HepG2 (cell line): Measurements from ENCODE around the gene SBNO1. TPM values are rescaled to one million over a fixed set of nuclear protein-coding genes. Genes with fewer than 3 reads are reported as not detected.

Source experiments
- ATAC-seq: fragments of 200-7000 bp; cut with Tn5 transposase; 3 replicates; pipeline ENCODE4 v1.9.1; 2020; ENCODE audit warnings: mild to moderate bottlenecking, moderate library complexity
- Bru-seq: library from RNA; stranded (reverse); fragments of 400-500 nt; gene quantifications from one replicate; lab custom pipeline; 2021; lab: Mats Ljungman, UMichigan
- BruChase-seq, 2 experiments: library from RNA; stranded (reverse); fragments of 400-500 nt; gene quantifications; one replicate each; lab custom pipeline; 2021; lab: Mats Ljungman, UMichigan
- BruUV-seq: library from RNA; stranded (reverse); fragments of 400-500 nt; replicated peaks from 2 replicates; lab custom pipeline; 2021; lab: Mats Ljungman, UMichigan
- CTCF ChIA-PET: fragments of 300-600 bp; formaldehyde crosslinking; extraction: SDS; loops from one replicate; lab custom pipeline; 2021; ENCODE audit warnings: low total read pairs, inconsistent platforms, low intra/inter-chr PET ratio; lab: Yijun Ruan, JAX
- POLR2A ChIA-PET: fragments of 350-600 bp; sonication (Branson Sonifier 250); formaldehyde crosslinking; loops from one replicate; lab custom pipeline; 2020; ENCODE audit warnings: antibody characterized with exemption, inconsistent platforms; lab: Yijun Ruan, JAX
- DNase-seq: peaks from one replicate; pipeline ENCODE4 v3.0.0-alpha.2; 2015; ENCODE audit warnings: low spot score
- FAIRE-seq: peaks from 3 replicates; lab custom pipeline; 2011; peaks lifted over from hg19 to GRCh38; lab: Jason Lieb, UNC
- H2AFZ ChIP-seq: one replicate; pipeline ENCODE4 v1.6.1; 2011; ENCODE audit warnings: low read length, inconsistent platforms
- H3K27ac ChIP-seq: fragments of 300-600 bp; 3 replicates; pipeline ENCODE4 v1.8.0; 2011; ENCODE audit warnings: mixed run types, mild to moderate bottlenecking, mixed read lengths, low read length, inconsistent platforms; ENCODE audit not compliant: insufficient read depth; ENCODE audit errors: extremely low read length
- H3K27me3 ChIP-seq, 2 experiments: fragments of 200-600 bp in 1 of 2; 2 replicates in 1 of 2; 3 replicates in 1 of 2; pipeline versions ENCODE4 v1.6.0 to v1.8.0; 2011; ENCODE audit warnings: low read length in 2 of 2, mild to moderate bottlenecking in 2 of 2, moderate library complexity in 2 of 2, inconsistent platforms in 1 of 2; ENCODE audit not compliant: insufficient read depth in 2 of 2, control insufficient read depth in 1 of 2
- H3K36me3 ChIP-seq, 2 experiments: fragments of 200-600 bp in 1 of 2; replicated peaks in 1 of 2; 2 replicates in 1 of 2; 3 replicates in 1 of 2; pipeline versions ENCODE4 v1.5.1 to v1.8.0; 2011; ENCODE audit warnings: low read length in 2 of 2, inconsistent platforms in 1 of 2; ENCODE audit not compliant: insufficient read depth in 2 of 2, control insufficient read depth in 1 of 2
- H3K4me1 ChIP-seq: 2 replicates; pipeline ENCODE4 v1.5.1; 2012; ENCODE audit warnings: low read length, inconsistent platforms; ENCODE audit not compliant: insufficient read depth
- H3K4me2 ChIP-seq: 2 replicates; pipeline ENCODE4 v1.6.0; 2011; ENCODE audit warnings: low read depth, low read length, inconsistent platforms
- H3K4me3 ChIP-seq, 3 experiments: fragments of 200-600 bp in 1 of 3; sonication (generic), shearing (Covaris generic) in 1 of 3; replicated peaks in 1 of 3; 2 replicates each; pipeline ENCODE4 v1.5.1; 2011 to 2016; ENCODE audit warnings: low read length in 3 of 3, inconsistent platforms in 2 of 3, low read depth in 2 of 3, mild to moderate bottlenecking in 2 of 3, control low read depth in 1 of 3, mixed read lengths in 1 of 3; ENCODE audit not compliant: insufficient read depth in 1 of 3
- H3K79me2 ChIP-seq: one replicate; pipeline ENCODE4 v1.6.1; 2011; ENCODE audit warnings: low read length, inconsistent platforms; ENCODE audit not compliant: insufficient read depth
- H3K9ac ChIP-seq: 2 replicates; pipeline ENCODE4 v1.6.0; 2011; ENCODE audit warnings: mild to moderate bottlenecking, low read depth, low read length, inconsistent platforms; ENCODE audit not compliant: insufficient read depth
- H3K9me3 ChIP-seq: 2 replicates; pipeline ENCODE4 v1.5.1; 2012; ENCODE audit warnings: mild to moderate bottlenecking, low read length
- H4K20me1 ChIP-seq: 2 replicates; pipeline ENCODE4 v1.6.0; 2011; ENCODE audit warnings: inconsistent platforms, mild to moderate bottlenecking, low read length, moderate library complexity; ENCODE audit not compliant: insufficient read depth
- CENPBD1 ChIP-seq: sonication (generic); formaldehyde crosslinking; IDR thresholded peaks from 2 replicates; pipeline ENCODE4 v1.8.0; 2022; ENCODE audit warnings: missing genetic modification reagents, low read depth, mild to moderate bottlenecking, borderline replicate concordance
- EP300 ChIP-seq, 3 experiments: sonication (generic) in 1 of 3; formaldehyde crosslinking in 1 of 3; IDR thresholded peaks; 2 replicates each; pipeline versions ENCODE4 v1.5.1 to v1.6.1; 2011 to 2020; ENCODE audit warnings: low read depth in 2 of 3, low read length in 2 of 3, borderline replicate concordance in 1 of 3, improper control_type of control experiment in 1 of 3, mild to moderate bottlenecking in 1 of 3, missing genetic modification reagents in 1 of 3, moderate library complexity in 1 of 3
- IKZF4 ChIP-seq: sonication (generic); formaldehyde crosslinking; IDR thresholded peaks from 2 replicates; pipeline ENCODE4 v1.5.1; 2020; ENCODE audit warnings: borderline replicate concordance, mild to moderate bottlenecking, low read depth, missing genetic modification reagents; ENCODE audit errors: not compliant biosample characterization
- JUND ChIP-seq: sonication (generic); formaldehyde crosslinking; IDR thresholded peaks from 2 replicates; pipeline ENCODE4 v1.8.0; 2022; ENCODE audit warnings: mild to moderate bottlenecking, missing genetic modification reagents
- UBTF ChIP-seq: sonication (generic); formaldehyde crosslinking; IDR thresholded peaks from 2 replicates; pipeline ENCODE4 v1.4.0; 2020; ENCODE audit warnings: mild to moderate bottlenecking, missing genetic modification reagents
- ZBTB14 ChIP-seq: sonication (generic); formaldehyde crosslinking; IDR thresholded peaks from 2 replicates; pipeline ENCODE4 v1.4.0; 2020; ENCODE audit warnings: missing genetic modification reagents
- ZFP36L1 ChIP-seq: sonication (generic); formaldehyde crosslinking; IDR thresholded peaks from 2 replicates; pipeline ENCODE4 v1.8.0; 2022; ENCODE audit warnings: mild to moderate bottlenecking, missing genetic modification reagents, moderate library complexity
- ZNF414 ChIP-seq: sonication (generic); formaldehyde crosslinking; IDR thresholded peaks from 2 replicates; pipeline ENCODE4 v1.5.0; 2020; ENCODE audit warnings: missing genetic modification reagents
- ZNF558 ChIP-seq: sonication (generic); formaldehyde crosslinking; IDR thresholded peaks from 2 replicates; pipeline ENCODE4 v1.9.0; 2022; ENCODE audit warnings: mild to moderate bottlenecking, missing genetic modification reagents, borderline replicate concordance
- WGBS: methylation state at CpG from one replicate; pipeline ENCODE4 v1.1.6; 2017; ENCODE audit warnings: low lambda C conversion rate; 5-methylcytosine and 5-hydroxymethylcytosine counted together
- in situ Hi-C: cut with HindIII; loops from 2 replicates; pipeline ENCODE4 v1.10.0; 2017; ENCODE audit warnings: low pct_unique_long_range_greater_than_20kb; ENCODE audit not compliant: extremely low pct_ligation_motif_present
- intact Hi-C: fragments of 100-400 bp; cut with micrococcal nuclease; formaldehyde crosslinking; loops from one replicate; pipeline ENCODE4 v1.10.0; 2022; ENCODE audit not compliant: unreplicated experiment
- long read RNA-seq, 2 experiments: library from RNA in 1 of 2; library from polyadenylated mRNA in 1 of 2; stranded (forward) in 1 of 2; unstranded in 1 of 2; transcript quantifications; one replicate each; pipeline ENCODE4 v2.0.0, GENCODE V29; 2019 to 2022
- polyA minus RNA-seq, 3 experiments: library from RNA; depleted of rRNA, polyadenylated mRNA; stranded (reverse); fragments of >200 nt; gene quantifications; 2 replicates each; pipeline ENCODE4 v1.2.3, GENCODE V29; 2011; ENCODE audit warnings: low replicate concordance in 1 of 3
- polyA plus RNA-seq, 8 experiments: library from polyadenylated mRNA; depleted of rRNA in 3 of 8; stranded (reverse) in 7 of 8; unstranded in 1 of 8; fragments of >200 nt; fragmentation: Illumina TruSeq in 4 of 8; extraction: Trizol in 4 of 8; gene quantifications; 2 replicates each; pipeline versions ENCODE4 v1.2.1 to v1.2.3, GENCODE V29; 2011 to 2016; ENCODE audit warnings: low read depth in 4 of 8, missing spikeins in 1 of 8, mixed read lengths in 1 of 8; ENCODE audit not compliant: insufficient read depth in 1 of 8
- total RNA-seq, 5 experiments: library from RNA; depleted of rRNA; stranded (reverse); fragments of >200 nt; fragmentation: Illumina TruSeq; extraction: Trizol; gene quantifications; 2 replicates each; pipeline ENCODE4 v1.2.3, GENCODE V29; 2016; ENCODE audit warnings: low read depth in 1 of 5

SBNO1 gene
- total RNA-seq (2016; rRNA removed; fragmentation: Illumina TruSeq; extraction: Trizol) (40.2 and 69.6 TPM in 2 replicates), polyA plus RNA-seq (2011; rRNA removed) (8.7 and 10.9 TPM in 2 replicates), polyA minus RNA-seq (2011; rRNA and poly(A)+ RNA removed; ENCODE audit: low replicate concordance) (14.7 and 18.6 TPM in 2 replicates), Bru-seq, nascent RNA (percentile 83 among the genes with signal in this experiment), BruChase-seq, experiment 1, labeled RNA remaining after a 6-hour chase (percentile 95 among the genes with signal in this experiment), BruChase-seq, experiment 2, labeled RNA remaining after a 2-hour chase (percentile 93 among the genes with signal in this experiment)
- 5.9 and 8.0 TPM in 2 replicates for total RNA-seq (2016; cell fraction: cytosol; rRNA removed; fragmentation: Illumina TruSeq; extraction: Trizol; ENCODE audit: low read depth)
- total RNA-seq (2016; cell fraction: insoluble cytoplasmic fraction; rRNA removed; fragmentation: Illumina TruSeq; extraction: Trizol): 38.7 and 67.2 TPM in 2 replicates
- 14.1 and 16.7 TPM in 2 replicates for total RNA-seq (2016; cell fraction: membrane; rRNA removed; fragmentation: Illumina TruSeq; extraction: Trizol)
- 29.6 and 33.9 TPM in 2 replicates for total RNA-seq (2016; cell fraction: nucleus; rRNA removed; fragmentation: Illumina TruSeq; extraction: Trizol)
- 4.5 and 6.6 TPM in 2 replicates for polyA plus RNA-seq (2011; cell fraction: cytosol; rRNA removed)
- polyA plus RNA-seq (2011; cell fraction: nucleus; rRNA removed): 7.7 and 8.7 TPM in 2 replicates
- 12.0 and 12.8 TPM in 2 replicates for polyA plus RNA-seq (2012)
- polyA plus RNA-seq (2016; cell fraction: cytosol; fragmentation: Illumina TruSeq; extraction: Trizol; ENCODE audit: low read depth): 0.65 and 0.78 TPM in 2 replicates
- polyA plus RNA-seq (2016; cell fraction: insoluble cytoplasmic fraction; fragmentation: Illumina TruSeq; extraction: Trizol; ENCODE audit: low read depth): 22.2 and 22.3 TPM in 2 replicates
- polyA plus RNA-seq (2016; cell fraction: membrane; fragmentation: Illumina TruSeq; extraction: Trizol; ENCODE audit: low read depth): 2.0 and 2.5 TPM in 2 replicates
- polyA plus RNA-seq (2016; cell fraction: nucleus; fragmentation: Illumina TruSeq; extraction: Trizol; ENCODE audit: insufficient read depth, low read depth): 20.8 and 22.6 TPM in 2 replicates
- 20.0 and 21.5 TPM in 2 replicates for polyA minus RNA-seq (2011; cell fraction: cytosol; rRNA and poly(A)+ RNA removed)
- 22.9 and 23.6 TPM in 2 replicates for polyA minus RNA-seq (2011; cell fraction: nucleus; rRNA and poly(A)+ RNA removed)
- long read RNA-seq, experiment 1, partial matches to known transcripts: 6 of 12 reads
- long read RNA-seq, experiment 1, other reads (novel, unspliced or antisense): 6 of 12 reads
- long read RNA-seq, experiment 2, partial matches to known transcripts: 2 of 20 reads
- long read RNA-seq, experiment 2, other reads (novel, unspliced or antisense): 18 of 20 reads

GRCh38 chr12:123364532-123365024 lies at the start of gene SBNO1:
Gene SBNO1, minus strand, starts transcription at chr12:123364847. Its CDS starts 14,406 bp downstream, at chr12:123350441.
- Histone ChIP-seq H3K9me3 (no peaks in the 10 kb centered on the region), H2AFZ (peak within 1 kb of the TSS; percentile 48), H3K4me2 (peak within 1 kb of the TSS; percentile 85), H3K9ac (peak within 1 kb of the TSS; percentile 95), H3K4me3 (peak within 1 kb of the TSS; percentile 94 to 98 (median 96)), H3K4me1 (peaks cover 29% of the 10 kb centered on the region), H3K36me3 (peaks cover 0 to 1% of the 10 kb centered on the region in 2 experiments; a peak in 1 of 5 replicates), H3K27me3 (no peaks in the 10 kb centered on the region; a peak in 1 of 5 replicates), H3K27ac (peak within 1 kb of the TSS; percentile 97), H4K20me1 (peaks cover 31% of the 10 kb centered on the region), H3K79me2 (peaks cover 46% of the 10 kb centered on the region)
- POLR2A ChIA-PET: interaction anchor here (0.8 to 4.9 kb wide), 23 partner anchors 9 to 398 kb away, joined by 3 to 121 read pairs (median 5); partner anchors contain the start of genes ABCB9, DDX55, KMT5A and MPHOSPH9
- intact Hi-C loops: loop anchor here (1.0 kb wide), 1 partner anchor 19 kb away; no protein-coding TSS in a partner anchor
- no TSS peak for BruUV-seq
- DNase-seq (peak; percentile 71), FAIRE-seq (no peak), ATAC-seq (peak; percentile 45)
- CTCF ChIA-PET: no interaction called here
- in situ Hi-C loops: no loop called here
- 0% methylated on average over 13 of the region's 47 CpGs for WGBS
- peak in 1 of 2 experiments; percentile 22; a peak in 1 of 4 replicates for TF ChIP-seq EP300 (IDR thresholded peaks at IDR 0.05; ENCODE audit: low read depth in 2 of 2, low read length in 2 of 2)
- no peak for TF ChIP-seq EP300 (CRISPR knock-in tag; IDR thresholded peaks at IDR 0.05; ENCODE audit: borderline replicate concordance)
- no peak for TF ChIP-seq ZBTB14 (CRISPR knock-in tag)
- TF ChIP-seq UBTF (CRISPR knock-in tag): peak; percentile 22; the same call in 1 of the 2 replicates
- TF ChIP-seq ZFP36L1 (CRISPR knock-in tag): peak; percentile 10; the same call in 1 of the 2 replicates
- TF ChIP-seq ZNF558 (CRISPR knock-in tag): peak; percentile 16; the same call in 1 of the 2 replicates
- no peak for TF ChIP-seq ZNF414
- TF ChIP-seq IKZF4: no peak
- no peak for TF ChIP-seq JUND (CRISPR knock-in tag)
- no peak for TF ChIP-seq CENPBD1 (CRISPR knock-in tag)
